HG03066 (cell line): ENCODE measurements around the gene TGFBI.
A peak's percentile ranks its signal among the peaks of the same experiment; 100 is the strongest.

Experiments used
- ATAC-seq: cut with Tn5 transposase; IDR thresholded peaks from one replicate; pipeline ENCODE4 v1.9.1; 2021; ENCODE audit warnings: low read depth; ENCODE audit not compliant: unreplicated experiment

Gene TGFBI

DNA sequence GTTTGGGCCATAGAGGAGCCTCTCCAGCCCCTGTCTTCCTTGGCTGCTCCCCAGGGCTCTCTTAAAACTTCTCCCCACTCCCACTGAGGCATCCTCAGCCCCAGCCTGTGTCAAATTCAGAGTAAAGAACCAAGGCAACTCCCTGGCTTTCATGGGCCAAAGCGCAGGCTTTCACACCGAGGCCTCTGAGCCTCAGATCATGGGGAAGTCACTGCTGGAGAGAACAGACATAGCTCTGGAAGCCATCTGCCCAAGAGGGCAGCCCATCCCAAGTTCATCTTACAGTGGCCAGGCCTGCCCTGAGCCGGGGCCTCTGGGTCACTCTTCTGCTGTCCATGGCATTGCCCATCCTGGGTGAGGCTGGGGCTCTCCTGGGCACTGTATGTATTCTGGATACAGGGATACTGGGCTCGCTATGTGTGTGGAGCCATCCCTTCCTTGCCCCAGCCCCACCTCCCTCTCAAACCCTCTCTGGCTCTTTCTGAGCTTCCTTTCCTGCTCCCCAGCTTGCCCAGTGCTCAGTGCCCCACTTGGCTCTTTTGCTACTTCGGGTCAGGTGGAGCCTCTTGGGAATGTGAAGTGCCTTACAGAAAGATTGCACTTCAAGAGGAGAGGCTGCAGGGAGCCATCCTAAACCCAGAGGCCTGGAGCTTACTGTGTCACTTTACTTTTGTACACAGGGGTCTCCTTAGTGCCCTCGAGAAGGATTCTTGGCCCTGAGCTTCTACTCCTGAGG, 33.0 kb downstream of the TGFBI start:
- no peak for ATAC-seq

DNA sequence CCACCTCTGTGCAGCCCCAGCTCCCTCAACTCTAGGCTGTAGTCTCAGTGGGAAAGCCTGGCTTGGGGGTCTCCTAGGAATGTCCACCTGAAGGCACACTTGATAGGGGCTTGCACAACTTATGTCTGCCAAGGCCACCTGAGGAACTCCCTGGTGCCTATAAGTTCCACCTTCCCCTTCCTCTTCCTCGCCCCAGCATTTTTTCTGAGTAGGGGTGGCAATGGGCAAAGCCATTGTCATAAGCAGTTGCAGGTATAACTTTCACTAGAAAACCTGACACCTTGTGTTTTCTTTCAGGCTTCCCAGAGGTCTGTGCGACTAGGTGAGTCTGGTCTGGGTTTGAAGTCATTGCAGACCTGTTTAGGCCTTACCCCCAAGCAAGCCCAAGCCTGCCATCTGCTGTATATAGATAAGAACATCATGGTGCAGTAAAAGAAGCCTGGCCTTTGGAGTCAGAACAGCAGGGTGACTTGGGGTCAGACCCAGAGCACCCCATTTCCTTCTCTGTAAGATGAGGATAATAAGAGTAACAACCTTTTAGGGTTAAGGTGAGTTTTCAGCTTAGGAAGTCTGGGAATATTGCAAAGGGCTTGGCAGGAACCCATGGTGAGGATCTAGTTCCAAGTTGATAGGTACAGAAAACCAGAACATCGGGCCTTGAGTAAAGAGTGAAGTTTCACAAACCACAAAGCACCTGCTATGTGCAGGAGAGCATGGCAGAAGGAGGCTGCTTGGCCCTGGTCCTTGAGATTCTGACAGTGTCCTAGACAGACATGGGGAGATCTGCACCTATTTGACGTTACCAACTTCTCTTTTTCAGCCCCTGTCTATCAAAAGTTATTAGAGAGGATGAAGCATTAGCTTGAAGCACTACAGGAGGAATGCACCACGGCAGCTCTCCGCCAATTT, 33.8 kb downstream of the TGFBI start:
- ATAC-seq = peak; percentile 52

DNA sequence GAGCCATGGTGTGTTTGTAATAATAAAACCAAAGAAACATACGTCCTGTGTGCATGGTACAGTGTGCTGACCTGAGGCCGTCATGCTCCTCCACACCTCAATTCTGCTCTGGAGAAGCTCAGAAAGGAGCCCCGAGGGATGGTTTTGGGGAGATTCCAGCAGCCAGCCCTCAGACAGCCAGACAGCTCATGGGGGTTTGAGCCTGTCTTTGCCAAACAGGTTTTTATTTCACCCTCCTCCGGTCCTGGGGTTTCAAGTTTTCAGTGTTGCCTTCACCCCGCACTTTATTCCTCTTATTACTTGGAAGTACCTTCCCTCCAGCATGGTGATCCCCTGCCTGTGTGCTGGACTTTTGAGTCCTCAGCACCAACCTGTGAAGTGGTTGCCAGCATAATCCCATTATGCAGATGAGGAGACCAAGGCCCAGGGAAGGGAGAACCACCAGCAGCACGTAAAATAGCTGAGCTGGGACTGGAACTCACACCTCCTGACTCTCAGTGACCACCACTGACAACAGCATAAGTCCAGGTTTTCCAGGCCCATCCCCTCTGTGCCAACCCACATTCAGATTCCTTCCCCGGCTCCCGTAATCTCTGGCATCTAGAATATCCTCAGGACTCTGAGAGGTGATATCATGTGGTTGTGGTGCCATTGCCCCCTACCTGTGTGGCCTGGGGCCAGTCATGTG, 35.1 kb downstream of the TGFBI start:
- ATAC-seq = no peak

DNA sequence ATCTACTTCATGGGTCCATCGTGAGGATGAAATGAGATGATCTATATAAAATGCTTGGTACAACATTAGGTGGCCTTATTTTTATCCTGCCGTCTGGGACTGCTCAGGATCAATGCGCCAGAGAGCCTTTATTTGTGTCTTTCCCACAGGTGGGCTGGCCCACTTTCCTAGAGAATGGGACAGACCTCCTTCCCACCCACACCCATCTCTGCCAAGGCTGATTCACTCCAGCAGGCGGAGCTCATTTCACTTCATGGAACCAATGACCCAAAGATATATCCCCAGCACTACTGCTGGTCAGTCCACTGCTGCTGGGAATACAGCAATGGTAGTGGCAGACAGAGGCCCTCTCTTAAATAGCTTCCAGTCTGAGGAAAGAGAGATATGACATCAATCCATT, 35.7 kb downstream of the TGFBI start:
- no peak for ATAC-seq

DNA sequence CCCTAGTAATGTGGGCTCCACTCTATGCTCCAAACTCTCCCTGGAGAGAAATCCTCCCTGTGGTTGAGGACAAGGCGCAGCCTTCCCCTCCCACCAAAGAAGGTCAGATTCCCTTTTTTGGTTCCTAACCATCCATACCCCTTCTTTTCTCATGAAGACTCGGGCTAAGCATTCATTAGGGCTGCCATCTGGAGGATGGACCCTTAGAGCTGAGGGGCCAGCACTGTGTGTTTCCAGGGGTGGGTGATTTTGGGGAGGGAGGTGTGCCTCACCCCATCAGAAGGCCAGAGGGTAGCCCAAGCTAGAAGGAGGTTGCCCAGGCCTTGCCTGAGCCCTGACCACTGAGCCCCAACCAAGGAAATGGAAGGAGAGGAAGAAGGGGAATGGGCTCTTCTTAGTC, 36.8 kb downstream of the TGFBI start:
- ATAC-seq = no peak

DNA sequence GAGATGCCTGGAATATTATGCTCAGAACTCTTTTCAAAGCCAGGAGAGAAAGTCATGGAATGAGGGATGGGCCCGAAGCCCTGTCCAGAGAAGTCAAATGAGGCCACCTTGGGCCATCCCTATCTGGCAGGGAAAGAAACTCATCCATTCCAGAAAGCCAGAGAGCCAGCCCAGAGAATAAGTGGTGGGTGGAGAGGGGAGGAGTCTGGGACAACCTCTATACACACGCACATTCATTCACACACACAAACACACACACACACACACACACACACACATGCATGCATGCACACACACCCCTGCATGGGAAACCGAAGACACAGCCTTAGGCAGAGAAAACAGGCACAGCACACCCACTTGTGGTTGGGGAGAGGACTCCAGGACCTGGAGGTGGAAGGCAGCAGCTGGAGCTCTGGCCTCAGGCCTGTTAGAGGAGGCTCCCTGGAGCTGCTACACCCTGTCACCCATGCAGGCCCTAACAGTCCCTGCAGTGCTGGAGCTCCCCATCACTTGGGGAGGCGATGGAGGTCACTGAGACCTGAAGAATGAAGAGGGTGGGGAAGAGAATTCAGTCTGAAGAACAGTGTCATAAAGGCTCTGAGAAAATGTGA, 38.0 kb downstream of the TGFBI start:
- no peak for ATAC-seq

DNA sequence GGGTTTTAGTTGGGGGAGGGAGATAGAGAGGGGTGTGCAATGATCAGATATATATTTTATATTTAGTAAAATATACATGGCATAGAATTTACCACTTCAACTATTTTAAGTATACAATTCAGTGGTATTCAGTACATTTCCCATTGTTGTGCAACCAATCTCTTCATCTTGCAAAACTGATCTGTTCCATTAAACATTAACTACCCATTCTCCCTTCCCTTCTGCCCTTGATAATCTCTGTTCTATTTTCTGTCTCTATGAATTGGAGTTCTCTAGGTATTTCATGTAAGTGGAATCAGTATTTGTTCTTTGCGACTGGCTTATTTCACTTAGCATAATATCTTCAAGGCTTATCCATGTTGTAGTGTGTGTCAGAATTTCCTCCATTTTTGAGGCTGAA, 38.6 kb downstream of the TGFBI start:
- no peak for ATAC-seq

DNA sequence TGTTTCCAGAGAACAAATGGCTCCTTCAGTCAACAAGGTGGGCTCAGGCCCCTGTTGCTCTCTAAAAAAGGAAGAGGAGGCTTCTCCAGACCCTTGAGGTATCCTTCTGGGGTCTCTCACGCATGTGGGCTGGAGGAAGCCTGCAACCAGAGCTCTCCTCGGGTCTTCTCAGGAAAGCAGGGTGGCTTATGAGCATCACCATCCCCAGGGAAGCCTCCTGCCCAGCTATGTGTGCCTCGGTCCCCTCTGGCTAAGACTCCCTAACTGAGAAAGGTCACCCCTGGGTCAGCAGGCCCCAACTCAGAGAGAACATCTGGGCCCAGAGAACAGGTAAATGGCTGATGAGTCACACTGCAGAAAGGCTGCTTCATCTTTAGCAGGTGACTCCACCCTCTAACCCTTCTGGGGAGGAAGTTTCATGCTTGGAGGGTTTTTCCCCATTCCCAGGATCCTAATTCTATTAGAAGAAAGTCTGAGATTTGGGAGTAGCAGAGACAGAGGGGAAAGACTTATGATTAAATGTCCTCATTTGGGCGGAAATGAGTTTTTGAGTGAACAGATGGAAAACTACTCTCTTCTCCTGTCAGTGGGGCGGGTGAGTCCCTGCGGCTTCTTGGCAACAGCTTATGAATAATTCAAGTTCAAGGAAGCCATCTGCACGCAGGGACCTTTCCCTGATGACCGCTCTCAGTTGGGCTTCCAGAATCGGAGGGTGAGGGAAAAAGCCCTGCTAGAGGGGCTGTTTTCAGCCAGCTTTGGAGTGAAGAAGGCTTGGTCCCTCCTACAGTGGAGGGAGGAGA, 41.9 kb downstream of the TGFBI start:
- no peak for ATAC-seq

DNA sequence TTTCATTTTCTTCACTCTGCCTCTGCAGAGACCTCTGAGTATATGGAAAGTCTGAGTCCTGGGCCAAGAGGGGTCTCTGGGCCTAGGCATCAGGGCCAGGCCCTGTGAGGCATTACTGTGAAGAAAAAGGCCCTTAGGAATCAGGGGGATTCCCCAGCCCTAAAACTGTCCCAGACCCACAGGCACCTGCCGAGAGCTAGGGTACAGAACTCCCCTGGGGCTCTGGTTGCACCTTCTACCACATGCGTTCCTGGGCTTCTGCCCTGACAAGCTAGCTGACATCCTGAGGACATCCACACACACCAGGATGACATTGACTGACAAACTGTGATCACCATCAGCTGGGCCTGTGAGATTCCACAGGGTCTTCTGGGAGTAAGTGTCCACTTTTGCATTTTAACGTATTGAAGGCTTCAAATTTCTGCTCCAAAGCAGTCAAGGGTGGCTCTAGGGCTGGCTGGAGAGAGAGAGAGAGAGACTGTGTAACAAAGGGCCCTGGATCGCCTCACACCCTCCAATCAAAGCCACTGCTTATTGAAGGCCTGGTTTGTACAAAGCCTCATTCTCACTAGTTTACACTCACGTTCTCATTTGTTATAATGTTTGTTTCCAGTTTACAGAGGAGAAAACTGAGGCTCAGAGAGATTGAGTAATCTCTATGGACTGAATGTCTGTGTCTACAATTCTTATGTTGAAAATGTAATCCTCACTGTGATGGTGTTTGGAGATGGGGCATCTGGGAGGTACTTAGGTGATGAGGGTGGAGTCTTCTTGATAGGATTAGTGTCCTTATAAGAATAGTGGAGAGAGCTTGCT, 45.1 kb downstream of the TGFBI start:
- ATAC-seq = peak; percentile 88

DNA sequence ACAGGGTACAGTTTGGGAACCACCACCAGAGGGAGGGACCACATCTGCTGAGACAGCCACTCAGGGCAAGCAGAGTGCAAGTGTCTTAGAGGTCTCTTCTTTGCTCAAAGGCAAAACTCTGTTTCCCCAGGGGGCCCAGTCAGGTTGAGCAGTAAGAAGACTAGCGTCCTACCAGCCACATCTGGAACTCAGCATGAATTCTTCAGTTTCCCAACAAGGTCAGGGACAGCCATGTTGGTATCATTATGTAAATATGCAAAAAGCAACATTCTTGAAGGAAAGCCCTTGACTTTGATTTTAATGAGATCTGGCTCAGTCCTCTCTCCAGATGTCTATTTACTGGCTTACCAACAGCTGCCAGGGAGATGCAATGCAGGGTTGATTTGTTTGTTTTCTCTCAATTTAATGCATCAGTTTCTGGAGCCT, 46.7 kb downstream of the TGFBI start:
- no peak for ATAC-seq

DNA sequence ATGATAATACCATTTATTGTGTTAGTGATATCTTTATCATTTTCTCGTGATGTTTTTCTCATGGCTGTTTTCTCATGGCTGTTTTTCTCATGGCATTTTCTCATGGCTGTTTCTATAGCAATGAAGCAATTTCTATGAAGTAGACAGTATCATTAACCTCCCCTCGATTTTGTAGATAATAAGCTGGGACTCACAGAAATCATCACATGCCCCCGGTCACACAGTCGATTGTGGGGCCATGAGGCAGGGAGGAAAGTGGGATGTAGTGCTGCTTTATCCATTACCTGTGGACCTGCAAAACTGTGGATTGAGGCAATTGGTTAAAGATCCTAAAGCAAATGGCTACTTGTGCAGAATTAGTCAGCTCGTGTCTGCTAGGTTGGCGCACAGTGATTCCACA, 47.3 kb downstream of the TGFBI start:
- no peak for ATAC-seq

DNA sequence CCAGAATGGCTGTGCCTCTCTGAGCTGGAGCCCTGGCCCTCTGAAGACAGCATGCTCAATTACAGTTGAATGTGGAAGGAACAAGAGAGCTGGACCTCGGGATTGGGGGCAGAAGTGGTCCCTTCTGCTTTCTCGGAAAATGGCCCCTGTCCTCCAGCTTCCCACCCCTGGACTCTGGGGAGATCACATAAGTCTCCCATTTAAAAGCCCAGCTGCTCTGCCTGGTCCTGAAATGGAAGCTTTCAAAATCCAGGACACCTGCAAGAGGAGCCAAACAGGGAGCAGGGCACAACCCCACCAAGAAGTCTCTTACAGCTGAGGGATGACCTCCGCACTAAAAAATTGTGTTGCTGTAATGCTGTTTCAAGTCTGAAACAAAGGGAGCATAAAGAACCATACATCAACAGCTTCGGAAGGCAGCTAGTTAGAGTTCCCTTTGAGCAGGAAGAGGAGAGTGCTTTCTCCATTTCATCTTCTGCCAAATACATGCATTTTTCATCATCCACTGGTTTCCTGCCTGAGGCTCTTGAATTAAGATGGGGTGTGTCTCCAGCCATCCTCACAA, 48.2 kb downstream of the TGFBI start:
- ATAC-seq = no peak

DNA sequence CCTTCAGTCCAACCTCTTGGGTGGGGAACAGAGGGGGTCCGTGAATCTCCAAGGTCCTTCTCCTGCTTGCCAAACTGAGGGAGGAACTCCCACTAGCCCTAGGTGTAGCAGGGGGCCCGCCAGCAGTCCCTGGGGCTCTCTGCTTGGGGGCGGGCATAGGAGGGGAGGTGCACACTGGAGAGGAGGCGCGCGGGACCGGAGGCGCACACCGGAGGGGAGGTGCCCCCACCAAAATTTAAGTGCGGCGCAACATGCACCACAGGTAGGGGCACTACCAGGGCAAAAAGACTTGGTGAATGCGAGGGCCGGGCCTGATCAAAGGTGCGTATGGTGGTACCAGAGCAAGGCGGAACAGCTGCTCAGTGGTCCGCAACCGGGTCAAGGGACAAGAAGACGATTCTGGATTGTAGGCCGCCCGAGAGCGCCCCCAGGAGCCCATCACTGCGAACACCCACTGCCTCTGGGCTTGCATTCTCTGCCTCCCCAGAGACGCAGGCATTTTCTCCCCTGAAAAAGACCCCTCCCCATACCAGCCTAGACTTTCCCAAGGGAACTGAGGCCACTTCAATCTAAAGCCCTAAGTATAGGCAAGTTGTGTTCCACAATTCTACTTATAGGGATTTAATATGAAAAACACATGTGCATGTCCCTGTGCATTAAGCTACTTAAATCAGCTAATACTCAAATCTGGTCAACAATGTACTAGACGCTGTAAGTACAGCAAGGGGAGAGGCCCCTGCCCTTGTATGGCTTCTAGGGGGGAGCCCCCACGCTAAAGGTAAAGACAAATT, 50.6 kb downstream of the TGFBI start:
- no peak for ATAC-seq

DNA sequence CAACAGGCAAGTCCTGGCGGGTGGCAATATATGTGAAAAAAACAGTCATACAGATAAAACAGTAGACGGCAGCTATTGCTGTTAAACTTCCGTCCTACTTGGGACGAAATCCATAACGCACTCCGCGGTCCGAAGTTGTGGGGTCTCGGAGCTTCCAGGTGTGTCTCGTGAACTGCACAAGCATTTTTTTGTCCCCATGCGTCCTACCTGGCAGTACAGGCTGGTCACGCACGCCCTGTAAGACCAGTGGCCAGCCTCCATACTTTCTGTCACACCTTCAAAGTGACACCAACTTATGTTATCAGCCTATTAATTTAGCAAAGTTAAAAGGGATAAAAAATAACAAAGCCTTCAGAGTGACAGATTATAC, 51.3 kb downstream of the TGFBI start:
- peak; percentile 15 for ATAC-seq

DNA sequence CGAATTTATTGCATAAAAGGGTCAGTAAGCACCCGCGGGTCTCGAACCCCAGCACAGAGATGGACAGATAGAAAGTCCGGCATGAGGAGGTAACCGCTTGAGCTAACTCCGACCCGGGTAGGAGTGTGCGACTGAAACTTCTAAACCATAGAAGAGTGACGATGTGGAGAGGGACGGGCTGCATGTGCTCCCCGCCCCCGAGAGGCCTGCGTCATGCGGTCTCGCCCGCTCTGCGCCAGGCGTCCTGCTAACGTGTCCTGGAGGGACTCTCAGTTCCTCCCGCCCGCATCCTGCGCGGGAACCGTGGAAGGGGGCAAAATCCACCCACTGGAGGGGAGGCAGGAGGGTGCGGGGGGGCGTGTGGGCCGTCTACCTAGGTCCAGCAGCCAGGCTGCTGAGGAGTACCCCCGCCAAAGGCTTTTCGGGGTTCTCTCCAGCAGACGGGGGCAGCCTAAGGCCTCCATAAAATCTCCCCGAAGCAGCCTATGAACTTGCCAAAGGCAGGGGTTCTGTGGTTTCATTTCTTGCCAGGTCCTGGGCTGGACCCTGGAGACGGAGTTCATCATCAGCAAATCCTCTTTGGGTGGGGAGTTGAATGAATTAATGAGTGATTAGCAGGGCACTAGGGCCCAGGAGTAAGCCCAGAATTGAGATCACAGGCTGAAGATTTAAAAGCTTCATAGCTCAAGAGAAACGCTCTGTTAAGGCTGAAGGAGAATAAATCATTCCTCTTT, 51.9 kb downstream of the TGFBI start:
- peak; percentile 93 for ATAC-seq

DNA sequence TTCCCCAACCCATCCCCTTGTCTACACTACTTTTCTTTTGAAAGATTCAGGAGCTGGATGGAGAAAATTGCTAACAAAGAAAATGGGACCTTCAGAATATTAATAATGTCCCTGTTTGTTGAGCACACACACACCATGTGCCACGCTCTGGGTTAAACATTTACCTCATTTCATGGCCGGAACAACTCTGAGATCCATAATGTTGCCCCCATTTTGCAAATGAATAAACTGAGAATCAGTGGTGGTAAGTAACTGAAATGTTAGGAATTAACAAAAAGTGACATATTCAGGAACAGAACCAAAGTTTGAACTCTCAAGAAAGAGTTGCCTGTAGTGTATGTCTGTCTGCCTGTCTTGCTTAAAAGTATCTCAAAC, 52.4 kb downstream of the TGFBI start:
- no peak for ATAC-seq

DNA sequence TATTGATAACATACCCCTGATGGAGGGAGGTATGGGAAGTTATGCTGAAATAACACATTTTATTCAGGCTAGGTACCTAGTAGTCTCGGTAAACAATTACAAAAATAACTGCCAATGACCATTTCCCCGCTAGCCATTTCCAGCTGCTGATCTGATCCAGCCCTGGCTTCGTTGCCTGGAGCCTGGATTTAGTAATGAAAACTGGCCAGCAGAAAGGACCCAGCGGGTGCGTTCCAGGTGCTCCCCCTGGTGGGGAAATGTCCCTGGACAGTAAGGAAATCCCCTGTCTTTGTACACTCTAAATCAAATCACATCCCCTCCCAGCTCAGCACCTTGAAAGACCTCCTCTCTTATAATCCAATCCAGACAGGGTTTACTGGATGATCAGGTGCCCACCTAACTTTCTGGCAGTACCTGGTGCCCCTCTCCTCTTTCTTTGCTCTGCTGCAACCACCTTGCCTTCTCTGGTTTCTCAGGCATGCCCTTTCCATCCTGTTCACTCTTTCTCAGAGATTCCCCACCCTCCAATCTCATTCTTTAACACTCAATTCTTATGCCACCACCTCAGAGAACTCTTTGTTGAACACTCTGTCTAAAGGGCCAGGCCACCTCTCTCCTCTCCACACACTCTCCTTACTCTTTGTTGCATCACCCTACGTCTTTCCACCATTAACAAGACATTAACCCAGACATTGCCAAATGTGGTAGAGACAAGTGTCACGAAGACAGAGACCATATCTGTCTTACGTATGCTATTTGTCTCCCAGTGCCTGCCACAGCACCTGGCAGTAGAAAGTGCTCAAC, 53.8 kb downstream of the TGFBI start:
- no peak for ATAC-seq
